ENCODE data around the gene IQCF5. TPM values are rescaled to one million over a fixed set of nuclear protein-coding genes. Genes with fewer than 3 reads are reported as not detected.

The IQCF5 gene
- total RNA-seq, 1 donor from 2014 or later = not detected

GRCh38 chr3:51897391-51897790, 22.0 kb upstream of the IQCF5 start:
- Mint-ChIP-seq H3K36me3 (ENCODE audit: unreplicated experiment) (peaks cover 11% of the 10 kb centered on the region), H3K4me1 (ENCODE audit: low read depth, unreplicated experiment) (no peaks in the 10 kb centered on the region), H3K27ac (ENCODE audit: unreplicated experiment) (no peak overlapping the region), H3K27me3 (ENCODE audit: unreplicated experiment) (peaks cover under 1% of the 10 kb centered on the region), H3K4me3 (ENCODE audit: unreplicated experiment) (no peak overlapping the region), H3K9me3 (ENCODE audit: unreplicated experiment) (peaks cover 4% of the 10 kb centered on the region)
- no peak for DNase-seq
- no peak for TF ChIP-seq CTCF (IDR thresholded peaks at IDR 0.05; ENCODE audit: partially characterized antibody, unreplicated experiment)

GRCh38 chr3:51896607-51897305, 21.4 kb upstream of the IQCF5 start:
- no peak overlapping the region for H3K4me3 Mint-ChIP-seq (ENCODE audit: unreplicated experiment)
- H3K4me1 Mint-ChIP-seq (ENCODE audit: low read depth, unreplicated experiment) = no peaks in the 10 kb centered on the region
- H3K36me3 Mint-ChIP-seq (ENCODE audit: unreplicated experiment) = peaks cover 11% of the 10 kb centered on the region
- peaks cover 2% of the 10 kb centered on the region for H3K27me3 Mint-ChIP-seq (ENCODE audit: unreplicated experiment)
- DNase-seq = no peak
- H3K9me3 Mint-ChIP-seq (ENCODE audit: unreplicated experiment) = peaks cover 4% of the 10 kb centered on the region
- no peak for TF ChIP-seq CTCF (IDR thresholded peaks at IDR 0.05; ENCODE audit: partially characterized antibody, unreplicated experiment)
- no peak overlapping the region for H3K27ac Mint-ChIP-seq (ENCODE audit: unreplicated experiment)

- H3K9me3 Mint-ChIP-seq (ENCODE audit: unreplicated experiment) = peaks cover 4% of the 10 kb centered on the region
- no peak overlapping the region for H3K27ac Mint-ChIP-seq (ENCODE audit: unreplicated experiment)
- H3K4me1 Mint-ChIP-seq (ENCODE audit: low read depth, unreplicated experiment) = no peaks in the 10 kb centered on the region
- H3K4me3 Mint-ChIP-seq (ENCODE audit: unreplicated experiment) = no peak overlapping the region
- TF ChIP-seq CTCF (IDR thresholded peaks at IDR 0.05; ENCODE audit: partially characterized antibody, unreplicated experiment) = no peak
- peaks cover 2% of the 10 kb centered on the region for H3K27me3 Mint-ChIP-seq (ENCODE audit: unreplicated experiment)
- H3K36me3 Mint-ChIP-seq (ENCODE audit: unreplicated experiment) = peaks cover 11% of the 10 kb centered on the region
- DNase-seq = no peak
Observed at GRCh38 chr3:51894939-51895338, 19.5 kb upstream of the IQCF5 start.

- H3K27me3 Mint-ChIP-seq (ENCODE audit: unreplicated experiment) = peaks cover 2% of the 10 kb centered on the region
- no peak for TF ChIP-seq CTCF (IDR thresholded peaks at IDR 0.05; ENCODE audit: partially characterized antibody, unreplicated experiment)
- no peak for DNase-seq
- H3K4me1 Mint-ChIP-seq (ENCODE audit: low read depth, unreplicated experiment) = no peaks in the 10 kb centered on the region
- no peak overlapping the region for H3K27ac Mint-ChIP-seq (ENCODE audit: unreplicated experiment)
- peaks cover 4% of the 10 kb centered on the region for H3K9me3 Mint-ChIP-seq (ENCODE audit: unreplicated experiment)
- peaks cover 11% of the 10 kb centered on the region for H3K36me3 Mint-ChIP-seq (ENCODE audit: unreplicated experiment)
- H3K4me3 Mint-ChIP-seq (ENCODE audit: unreplicated experiment) = no peak overlapping the region
Observed at GRCh38 chr3:51894391-51894790, 19.0 kb upstream of the IQCF5 start.

- no peak overlapping the region for H3K27ac Mint-ChIP-seq (ENCODE audit: unreplicated experiment)
- peaks cover 2% of the 10 kb centered on the region for H3K9me3 Mint-ChIP-seq (ENCODE audit: unreplicated experiment)
- H3K4me3 Mint-ChIP-seq (ENCODE audit: unreplicated experiment) = no peak overlapping the region
- peaks cover 5% of the 10 kb centered on the region for H3K27me3 Mint-ChIP-seq (ENCODE audit: unreplicated experiment)
- no peak for TF ChIP-seq CTCF (IDR thresholded peaks at IDR 0.05; ENCODE audit: partially characterized antibody, unreplicated experiment)
- peaks cover 9% of the 10 kb centered on the region for H3K36me3 Mint-ChIP-seq (ENCODE audit: unreplicated experiment)
- DNase-seq = no peak
- no peaks in the 10 kb centered on the region for H3K4me1 Mint-ChIP-seq (ENCODE audit: low read depth, unreplicated experiment)
Observed at GRCh38 chr3:51891242-51892039, 16.0 kb upstream of the IQCF5 start.
